Liver (tissue), 9 donors: ENCODE measurements around the gene ADGRD1. TPM values are rescaled to one million over a fixed set of nuclear protein-coding genes. Genes with fewer than 3 reads are reported as not detected.

Experiments used
- DNase-seq: peaks from one replicate; pipeline ENCODE4 v3.0.0-alpha.2; 2017; ENCODE audit warnings: low spot score
- H3K27ac ChIP-seq, 2 donors: one replicate each; pipeline ENCODE4 v1.7.0; 2013; ENCODE audit warnings: inconsistent platforms in 2 of 2, low read length in 2 of 2, control low read depth in 1 of 2, low read depth in 1 of 2, mild to moderate bottlenecking in 1 of 2
- H3K27me3 ChIP-seq, 4 donors: one replicate each; pipeline versions ENCODE4 v1.6.1 to v1.7.0; 2013; ENCODE audit warnings: low read length in 3 of 4, inconsistent platforms in 1 of 4, mild to moderate bottlenecking in 1 of 4, moderate library complexity in 1 of 4; ENCODE audit not compliant: control insufficient read depth in 4 of 4, insufficient read depth in 4 of 4
- H3K36me3 ChIP-seq, 4 donors: one replicate each; pipeline versions ENCODE4 v1.6.1 to v1.7.0; 2013; ENCODE audit warnings: low read length in 3 of 4, mild to moderate bottlenecking in 3 of 4, low read depth in 1 of 4, moderate library complexity in 1 of 4; ENCODE audit not compliant: control insufficient read depth in 4 of 4, insufficient read depth in 3 of 4
- H3K4me1 ChIP-seq, 4 donors: one replicate each; pipeline versions ENCODE4 v1.6.1 to v1.7.0; 2013; ENCODE audit warnings: low read length in 3 of 4, mild to moderate bottlenecking in 3 of 4, moderate library complexity in 1 of 4; ENCODE audit not compliant: control insufficient read depth in 4 of 4, insufficient read depth in 4 of 4
- H3K4me3 ChIP-seq, 3 donors: one replicate each; pipeline versions ENCODE4 v1.6.1 to v1.7.0; 2013; ENCODE audit warnings: low read length in 3 of 3, control low read depth in 1 of 3, low read depth in 1 of 3, mild to moderate bottlenecking in 1 of 3
- H3K9ac ChIP-seq, 2 donors: one replicate each; pipeline ENCODE4 v1.7.0; 2013; ENCODE audit warnings: low read length in 2 of 2, mild to moderate bottlenecking in 2 of 2, moderate library complexity in 2 of 2, control low read depth in 1 of 2, low read depth in 1 of 2
- H3K9me3 ChIP-seq, 4 donors: one replicate each; pipeline versions ENCODE4 v1.6.1 to v1.7.0; 2013; ENCODE audit warnings: low read length in 3 of 4; ENCODE audit not compliant: control insufficient read depth in 4 of 4
- FOXA2 ChIP-seq: IDR thresholded peaks from 2 replicates; pipeline ENCODE4 v1.6.1; 2016; ENCODE audit warnings: antibody characterized with exemption
- GABPA ChIP-seq, 2 donors: IDR thresholded peaks in 1 of 2; conservative IDR thresholded peaks in 1 of 2; 2 replicates each; pipeline ENCODE4 v1.6.1; 2016; ENCODE audit warnings: antibody characterized with exemption in 2 of 2, mild to moderate bottlenecking in 1 of 2, moderate library complexity in 1 of 2
- HNF4A ChIP-seq, 2 donors: conservative IDR thresholded peaks; 2 replicates each; pipeline ENCODE4 v1.6.1; 2016; ENCODE audit warnings: antibody characterized with exemption in 2 of 2, mild to moderate bottlenecking in 2 of 2
- HNF4G ChIP-seq: IDR thresholded peaks from 2 replicates; pipeline ENCODE4 v1.6.1; 2016; ENCODE audit warnings: antibody characterized with exemption
- JUND ChIP-seq, 2 donors: IDR thresholded peaks; 2 replicates each; pipeline ENCODE4 v1.6.1; 2016; ENCODE audit warnings: antibody characterized with exemption in 2 of 2
- NR2F2 ChIP-seq: IDR thresholded peaks from 2 replicates; pipeline ENCODE4 v1.6.1; 2016; ENCODE audit warnings: antibody characterized with exemption
- RAD21 ChIP-seq, 2 donors: IDR thresholded peaks; 2 replicates each; pipeline ENCODE4 v1.6.1; 2016; ENCODE audit warnings: antibody characterized with exemption in 2 of 2, mild to moderate bottlenecking in 2 of 2
- RXRA ChIP-seq, 2 donors: IDR thresholded peaks; 2 replicates each; pipeline ENCODE4 v1.6.1; 2017 to 2018; ENCODE audit warnings: antibody characterized with exemption in 2 of 2, mild to moderate bottlenecking in 1 of 2
- SP1 ChIP-seq: IDR thresholded peaks from 2 replicates; pipeline ENCODE4 v1.6.1; 2018; ENCODE audit warnings: antibody characterized with exemption, mild to moderate bottlenecking
- TAF1 ChIP-seq: conservative IDR thresholded peaks from 2 replicates; pipeline ENCODE4 v1.6.1; 2016; ENCODE audit warnings: antibody characterized with exemption, mild to moderate bottlenecking
- YY1 ChIP-seq: IDR thresholded peaks from 2 replicates; pipeline ENCODE4 v1.6.1; 2016; ENCODE audit warnings: antibody characterized with exemption, mild to moderate bottlenecking
- WGBS: extraction: QIAGEN DNeasy Blood & Tissue Kit; methylation state at CpG from one replicate; pipeline ENCODE4 v1.1.7; 2013; 5-methylcytosine and 5-hydroxymethylcytosine counted together
- polyA plus RNA-seq, 2 donors: library from polyadenylated mRNA; stranded (reverse) in 1 of 2; unstranded in 1 of 2; fragments of 200-250 nt in 1 of 2; fragments of >200 nt in 1 of 2; fragmentation: Nextera tagmentation in 1 of 2; extraction: Ambion mirVana in 1 of 2; gene quantifications; one replicate each; pipeline versions ENCODE4 v1.2.1 to v1.2.3, GENCODE V29; 2013 to 2015
- total RNA-seq, 2 donors: library from RNA; depleted of rRNA; stranded (reverse); fragments of >200 nt; gene quantifications; one replicate each; pipeline ENCODE4 v1.2.3, GENCODE V29; 2014
- TF ChIP-seq, protein P1 (sequence below): IDR thresholded peaks from 2 replicates; pipeline ENCODE4 v1.6.1; 2016; ENCODE audit warnings: antibody characterized with exemption, mild to moderate bottlenecking
- TF ChIP-seq, protein P2 (sequence below): fragments of 150-350 bp; IDR thresholded peaks from 2 replicates; pipeline ENCODE4 v1.5.1; 2017; ENCODE audit warnings: improper control_type of control experiment, low read depth, low read length; ENCODE audit not compliant: missing input control
- TF ChIP-seq, protein P3 (sequence below): IDR thresholded peaks from 2 replicates; pipeline ENCODE4 v1.6.1; 2016; ENCODE audit warnings: antibody characterized with exemption
- TF ChIP-seq, protein P4 (sequence below): IDR thresholded peaks from 2 replicates; pipeline ENCODE4 v1.6.1; 2016; ENCODE audit warnings: antibody characterized with exemption
- TF ChIP-seq, protein P5 (sequence below): IDR thresholded peaks from 2 replicates; pipeline ENCODE4 v1.6.1; 2016; ENCODE audit warnings: antibody characterized with exemption
- donor health status: healthy.
- donor health status: healthy.
- donor health status: healthy.
- donor health status: healthy.
- donor health status: healthy.

ADGRD1 gene
- total and polyA plus RNA-seq, 4 donors, result 2.7 to 7.1 (median 4.6) TPM

DNA sequence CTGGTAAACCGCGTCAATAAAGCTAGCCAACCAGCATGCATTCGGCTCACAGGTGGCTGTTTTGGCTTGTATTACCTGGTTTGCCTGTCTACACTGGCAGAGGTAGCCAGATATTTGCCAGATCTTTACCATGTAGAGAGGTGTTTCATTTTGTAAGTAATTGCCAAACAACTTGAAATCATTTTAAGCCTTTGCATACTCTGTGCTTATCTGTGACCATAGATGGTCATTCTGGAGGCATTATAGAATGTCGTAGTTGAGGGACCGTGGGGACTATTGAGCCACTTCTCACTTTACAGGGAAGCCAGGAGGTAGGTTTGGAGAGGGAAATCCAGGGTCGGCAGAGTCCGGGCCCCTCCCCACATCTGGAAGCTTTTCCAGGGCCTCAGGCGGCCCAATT lies 5.9 kb downstream of the ADGRD1 start:
- Histone ChIP-seq H3K36me3 (no peaks in the 10 kb centered on the region), H3K9ac (no peak overlapping the region), H3K4me1 (peaks cover 0 to under 1% (median 0%) of the 10 kb centered on the region in 4 donors), H3K4me3 (no peak overlapping the region), H3K27me3 (no peaks in the 10 kb centered on the region), H3K27ac (no peak overlapping the region), H3K9me3 (no peaks in the 10 kb centered on the region)
- TF ChIP-seq RAD21 (IDR thresholded peaks at IDR 0.05) (no peak), YY1 (no peak), HNF4A (conservative IDR thresholded peaks at IDR 0.05) (no peak), RXRA (IDR thresholded peaks at IDR 0.05) (no peak), GABPA (IDR thresholded peaks at IDR 0.05 in 1 of 2, conservative IDR thresholded peaks at IDR 0.05 in 1 of 2) (no peak), HNF4G (no peak), FOXA2 (no peak), SP1 (no peak)
- TF ChIP-seq, protein P1, sequence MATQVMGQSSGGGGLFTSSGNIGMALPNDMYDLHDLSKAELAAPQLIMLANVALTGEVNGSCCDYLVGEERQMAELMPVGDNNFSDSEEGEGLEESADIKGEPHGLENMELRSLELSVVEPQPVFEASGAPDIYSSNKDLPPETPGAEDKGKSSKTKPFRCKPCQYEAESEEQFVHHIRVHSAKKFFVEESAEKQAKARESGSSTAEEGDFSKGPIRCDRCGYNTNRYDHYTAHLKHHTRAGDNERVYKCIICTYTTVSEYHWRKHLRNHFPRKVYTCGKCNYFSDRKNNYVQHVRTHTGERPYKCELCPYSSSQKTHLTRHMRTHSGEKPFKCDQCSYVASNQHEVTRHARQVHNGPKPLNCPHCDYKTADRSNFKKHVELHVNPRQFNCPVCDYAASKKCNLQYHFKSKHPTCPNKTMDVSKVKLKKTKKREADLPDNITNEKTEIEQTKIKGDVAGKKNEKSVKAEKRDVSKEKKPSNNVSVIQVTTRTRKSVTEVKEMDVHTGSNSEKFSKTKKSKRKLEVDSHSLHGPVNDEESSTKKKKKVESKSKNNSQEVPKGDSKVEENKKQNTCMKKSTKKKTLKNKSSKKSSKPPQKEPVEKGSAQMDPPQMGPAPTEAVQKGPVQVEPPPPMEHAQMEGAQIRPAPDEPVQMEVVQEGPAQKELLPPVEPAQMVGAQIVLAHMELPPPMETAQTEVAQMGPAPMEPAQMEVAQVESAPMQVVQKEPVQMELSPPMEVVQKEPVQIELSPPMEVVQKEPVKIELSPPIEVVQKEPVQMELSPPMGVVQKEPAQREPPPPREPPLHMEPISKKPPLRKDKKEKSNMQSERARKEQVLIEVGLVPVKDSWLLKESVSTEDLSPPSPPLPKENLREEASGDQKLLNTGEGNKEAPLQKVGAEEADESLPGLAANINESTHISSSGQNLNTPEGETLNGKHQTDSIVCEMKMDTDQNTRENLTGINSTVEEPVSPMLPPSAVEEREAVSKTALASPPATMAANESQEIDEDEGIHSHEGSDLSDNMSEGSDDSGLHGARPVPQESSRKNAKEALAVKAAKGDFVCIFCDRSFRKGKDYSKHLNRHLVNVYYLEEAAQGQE, result no peak
- TF ChIP-seq, protein P2, sequence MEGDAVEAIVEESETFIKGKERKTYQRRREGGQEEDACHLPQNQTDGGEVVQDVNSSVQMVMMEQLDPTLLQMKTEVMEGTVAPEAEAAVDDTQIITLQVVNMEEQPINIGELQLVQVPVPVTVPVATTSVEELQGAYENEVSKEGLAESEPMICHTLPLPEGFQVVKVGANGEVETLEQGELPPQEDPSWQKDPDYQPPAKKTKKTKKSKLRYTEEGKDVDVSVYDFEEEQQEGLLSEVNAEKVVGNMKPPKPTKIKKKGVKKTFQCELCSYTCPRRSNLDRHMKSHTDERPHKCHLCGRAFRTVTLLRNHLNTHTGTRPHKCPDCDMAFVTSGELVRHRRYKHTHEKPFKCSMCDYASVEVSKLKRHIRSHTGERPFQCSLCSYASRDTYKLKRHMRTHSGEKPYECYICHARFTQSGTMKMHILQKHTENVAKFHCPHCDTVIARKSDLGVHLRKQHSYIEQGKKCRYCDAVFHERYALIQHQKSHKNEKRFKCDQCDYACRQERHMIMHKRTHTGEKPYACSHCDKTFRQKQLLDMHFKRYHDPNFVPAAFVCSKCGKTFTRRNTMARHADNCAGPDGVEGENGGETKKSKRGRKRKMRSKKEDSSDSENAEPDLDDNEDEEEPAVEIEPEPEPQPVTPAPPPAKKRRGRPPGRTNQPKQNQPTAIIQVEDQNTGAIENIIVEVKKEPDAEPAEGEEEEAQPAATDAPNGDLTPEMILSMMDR, result no peak
- TF ChIP-seq, protein P3, sequence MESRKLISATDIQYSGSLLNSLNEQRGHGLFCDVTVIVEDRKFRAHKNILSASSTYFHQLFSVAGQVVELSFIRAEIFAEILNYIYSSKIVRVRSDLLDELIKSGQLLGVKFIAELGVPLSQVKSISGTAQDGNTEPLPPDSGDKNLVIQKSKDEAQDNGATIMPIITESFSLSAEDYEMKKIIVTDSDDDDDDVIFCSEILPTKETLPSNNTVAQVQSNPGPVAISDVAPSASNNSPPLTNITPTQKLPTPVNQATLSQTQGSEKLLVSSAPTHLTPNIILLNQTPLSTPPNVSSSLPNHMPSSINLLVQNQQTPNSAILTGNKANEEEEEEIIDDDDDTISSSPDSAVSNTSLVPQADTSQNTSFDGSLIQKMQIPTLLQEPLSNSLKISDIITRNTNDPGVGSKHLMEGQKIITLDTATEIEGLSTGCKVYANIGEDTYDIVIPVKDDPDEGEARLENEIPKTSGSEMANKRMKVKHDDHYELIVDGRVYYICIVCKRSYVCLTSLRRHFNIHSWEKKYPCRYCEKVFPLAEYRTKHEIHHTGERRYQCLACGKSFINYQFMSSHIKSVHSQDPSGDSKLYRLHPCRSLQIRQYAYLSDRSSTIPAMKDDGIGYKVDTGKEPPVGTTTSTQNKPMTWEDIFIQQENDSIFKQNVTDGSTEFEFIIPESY, result no peak
- TF ChIP-seq, protein P4, sequence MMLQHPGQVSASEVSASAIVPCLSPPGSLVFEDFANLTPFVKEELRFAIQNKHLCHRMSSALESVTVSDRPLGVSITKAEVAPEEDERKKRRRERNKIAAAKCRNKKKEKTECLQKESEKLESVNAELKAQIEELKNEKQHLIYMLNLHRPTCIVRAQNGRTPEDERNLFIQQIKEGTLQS, result no peak
- no peak for DNase-seq
- WGBS, result 91% methylated on average over 8 of the region's 8 CpGs

DNA sequence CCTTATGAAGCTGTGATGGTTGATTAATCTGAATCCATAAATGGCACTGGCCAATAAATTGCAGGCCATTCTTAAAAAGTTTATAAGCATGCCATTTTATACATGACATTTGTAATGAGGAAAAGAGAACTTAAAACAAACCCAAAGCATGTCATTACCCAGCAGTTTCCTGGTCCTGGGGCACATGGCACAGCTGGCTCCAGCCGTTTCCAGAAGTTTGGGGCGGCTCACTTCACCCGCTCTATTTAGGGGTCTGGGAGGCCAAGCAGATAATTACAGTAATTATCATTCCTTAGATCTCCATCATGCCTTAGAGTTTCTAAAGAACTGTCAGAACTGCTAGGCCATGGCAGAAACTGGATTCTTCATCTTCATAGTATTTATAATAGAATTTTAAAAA lies 6.4 kb downstream of the ADGRD1 start:
- no peaks in the 10 kb centered on the region for H3K4me1 ChIP-seq
- no peaks in the 10 kb centered on the region for H3K9me3 ChIP-seq
- H3K4me3 ChIP-seq, result no peak overlapping the region
- no peak overlapping the region for H3K9ac ChIP-seq
- WGBS, result 92% methylated on average over 3 of the region's 3 CpGs
- TF ChIP-seq NR2F2 (no peak), TAF1 (no peak), JUND (IDR thresholded peaks at IDR 0.05) (no peak)
- TF ChIP-seq, protein P5, sequence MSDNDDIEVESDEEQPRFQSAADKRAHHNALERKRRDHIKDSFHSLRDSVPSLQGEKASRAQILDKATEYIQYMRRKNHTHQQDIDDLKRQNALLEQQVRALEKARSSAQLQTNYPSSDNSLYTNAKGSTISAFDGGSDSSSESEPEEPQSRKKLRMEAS, result no peak
- TF ChIP-seq, protein P3, result no peak
- TF ChIP-seq, protein P2, result no peak
- TF ChIP-seq, protein P1, result no peak
- no peaks in the 10 kb centered on the region for H3K27me3 ChIP-seq
- no peak overlapping the region for H3K27ac ChIP-seq
- no peaks in the 10 kb centered on the region for H3K36me3 ChIP-seq
- DNase-seq, result no peak
